DOHH2 (cell line): ENCODE measurements around the gene ECPAS.
"Not testable (repeated sequence)": the region's sequence is repeated elsewhere in the genome, so short reads cannot be mapped to it uniquely, and the experiment has no call there.

Experiments used
- H3F3A ChIP-seq: fragments of 200-600 bp; sonication (generic), shearing (Covaris generic); 2 replicates; pipeline ENCODE4 v1.6.0; 2016; ENCODE audit warnings: antibody characterized with exemption, mild to moderate bottlenecking; ENCODE audit not compliant: control insufficient read depth, insufficient read depth
- H3K27ac ChIP-seq: fragments of 200-600 bp; sonication (generic); 2 replicates; pipeline ENCODE4 v1.5.1; 2014; ENCODE audit warnings: low read depth, mild to moderate bottlenecking, low read length, moderate library complexity
- H3K27me3 ChIP-seq: fragments of 200-600 bp; sonication (generic); 2 replicates; pipeline ENCODE4 v1.6.1; 2014; ENCODE audit warnings: mild to moderate bottlenecking, low read length, mixed read lengths; ENCODE audit not compliant: control insufficient read depth
- H3K36me3 ChIP-seq: fragments of 200-600 bp; sonication (generic); 2 replicates; pipeline ENCODE4 v1.6.1; 2014; ENCODE audit warnings: mild to moderate bottlenecking, low read length, moderate library complexity, mixed read lengths; ENCODE audit not compliant: control insufficient read depth
- H3K4me1 ChIP-seq: fragments of 200-600 bp; sonication (generic); 2 replicates; pipeline ENCODE4 v1.6.1; 2014; ENCODE audit warnings: mild to moderate bottlenecking, low read length, mixed read lengths; ENCODE audit not compliant: control insufficient read depth
- H3K4me2 ChIP-seq: fragments of 200-600 bp; sonication (generic); 2 replicates; pipeline ENCODE4 v1.6.0; 2014; ENCODE audit warnings: mild to moderate bottlenecking, low read length, moderate library complexity
- H3K4me3 ChIP-seq: fragments of 200-600 bp; sonication (generic); 2 replicates; pipeline ENCODE4 v1.5.1; 2014; ENCODE audit warnings: mild to moderate bottlenecking, low read length, mixed read lengths
- H3K79me2 ChIP-seq: fragments of 200-600 bp; sonication (generic); 2 replicates; pipeline ENCODE4 v1.6.1; 2014; ENCODE audit warnings: mild to moderate bottlenecking, low read length, mixed read lengths; ENCODE audit not compliant: control insufficient read depth
- H3K9me2 ChIP-seq: fragments of 200-600 bp; sonication (generic); replicated peaks from 2 replicates; pipeline ENCODE4 v1.6.1; 2014; ENCODE audit warnings: mild to moderate bottlenecking, low read length, mixed read lengths; ENCODE audit not compliant: control insufficient read depth
- H3K9me3 ChIP-seq: fragments of 200-600 bp; sonication (generic); 2 replicates; pipeline ENCODE4 v1.6.1; 2014; ENCODE audit warnings: antibody characterized with exemption, low read length, mixed read lengths; ENCODE audit not compliant: control insufficient read depth, insufficient read depth
- H4K20me1 ChIP-seq: fragments of 200-600 bp; sonication (generic); 2 replicates; pipeline ENCODE4 v1.6.0; 2014; ENCODE audit warnings: low read depth, mild to moderate bottlenecking, antibody characterized with exemption, low read length, moderate library complexity; ENCODE audit not compliant: control insufficient read depth, insufficient read depth
- CTCF ChIP-seq: fragments of 200-600 bp; sonication (generic); IDR thresholded peaks from one replicate; pipeline ENCODE4 v1.5.1; 2014; ENCODE audit warnings: antibody characterized with exemption, mild to moderate bottlenecking, low read depth, low read length; ENCODE audit not compliant: poor library complexity, severe bottlenecking
- EZH2phosphoT487 ChIP-seq: fragments of 200-600 bp; sonication (generic); IDR thresholded peaks from 2 replicates; pipeline ENCODE4 v1.6.1; 2017; ENCODE audit warnings: borderline replicate concordance, mild to moderate bottlenecking, antibody characterized with exemption, low read length, moderate library complexity, mixed read lengths

Gene ECPAS

GRCh38 chr9:111350556-111350955 is 133.6 kb downstream of the ECPAS start:
- H3K4me2 ChIP-seq: no peak overlapping the region
- H3K4me1 ChIP-seq: no peaks in the 10 kb centered on the region
- no peaks in the 10 kb centered on the region for H4K20me1 ChIP-seq
- H3K79me2 ChIP-seq: no peaks in the 10 kb centered on the region
- no peak overlapping the region for H3K27ac ChIP-seq
- 0 out of 2 replicates have a peak, but pooled peaks cover 6% of the 10 kb centered on the region for H3K27me3 ChIP-seq
- no peaks in the 10 kb centered on the region for H3F3A ChIP-seq
- no peaks in the 10 kb centered on the region for H3K9me3 ChIP-seq
- H3K4me3 ChIP-seq: no peak overlapping the region
- no peaks in the 10 kb centered on the region for H3K9me2 ChIP-seq
- H3K36me3 ChIP-seq: no peaks in the 10 kb centered on the region
- no peak for TF ChIP-seq CTCF
- TF ChIP-seq EZH2phosphoT487: no peak

- no peaks in the 10 kb centered on the region for H4K20me1 ChIP-seq
- no peaks in the 10 kb centered on the region for H3K79me2 ChIP-seq
- H3K36me3 ChIP-seq: no peaks in the 10 kb centered on the region
- H3K4me1 ChIP-seq: no peaks in the 10 kb centered on the region
- 0 out of 2 replicates have a peak, but pooled peaks cover 6% of the 10 kb centered on the region for H3K27me3 ChIP-seq
- no peaks in the 10 kb centered on the region for H3K9me2 ChIP-seq
- H3K27ac ChIP-seq: no peak overlapping the region
- H3K4me3 ChIP-seq: no peak overlapping the region
- no peak overlapping the region for H3K4me2 ChIP-seq
- TF ChIP-seq EZH2phosphoT487 (no peak), CTCF (no peak)
- H3F3A ChIP-seq: no peaks in the 10 kb centered on the region
- no peaks in the 10 kb centered on the region for H3K9me3 ChIP-seq
Measured at GRCh38 chr9:111349766-111350165, 134.4 kb downstream of the ECPAS start.

GRCh38 chr9:111348821-111349271 is 135.3 kb downstream of the ECPAS start:
- Histone ChIP-seq H4K20me1 (no peaks in the 10 kb centered on the region), H3K27ac (no peak overlapping the region), H3K4me3 (no peak overlapping the region), H3K9me3 (no peaks in the 10 kb centered on the region), H3F3A (no peaks in the 10 kb centered on the region), H3K79me2 (no peaks in the 10 kb centered on the region), H3K27me3 (0 out of 2 replicates have a peak, but pooled peaks cover 6% of the 10 kb centered on the region), H3K9me2 (no peaks in the 10 kb centered on the region), H3K4me1 (no peaks in the 10 kb centered on the region), H3K36me3 (no peaks in the 10 kb centered on the region), H3K4me2 (no peak overlapping the region)
- TF ChIP-seq CTCF (no peak), EZH2phosphoT487 (no peak)

- H3K27ac ChIP-seq, H3K4me2 ChIP-seq, H3K79me2 ChIP-seq, H3K4me3 ChIP-seq, H4K20me1 ChIP-seq, H3K4me1 ChIP-seq, H3F3A ChIP-seq, H3K9me2 ChIP-seq, H3K9me3 ChIP-seq, H3K36me3 ChIP-seq, H3K27me3 ChIP-seq: not testable (repeated sequence)
Measured at GRCh38 chr9:111334318-111334863, 149.8 kb downstream of the ECPAS start.
